ENCODE measurements around the gene CCDC7.

DNA sequence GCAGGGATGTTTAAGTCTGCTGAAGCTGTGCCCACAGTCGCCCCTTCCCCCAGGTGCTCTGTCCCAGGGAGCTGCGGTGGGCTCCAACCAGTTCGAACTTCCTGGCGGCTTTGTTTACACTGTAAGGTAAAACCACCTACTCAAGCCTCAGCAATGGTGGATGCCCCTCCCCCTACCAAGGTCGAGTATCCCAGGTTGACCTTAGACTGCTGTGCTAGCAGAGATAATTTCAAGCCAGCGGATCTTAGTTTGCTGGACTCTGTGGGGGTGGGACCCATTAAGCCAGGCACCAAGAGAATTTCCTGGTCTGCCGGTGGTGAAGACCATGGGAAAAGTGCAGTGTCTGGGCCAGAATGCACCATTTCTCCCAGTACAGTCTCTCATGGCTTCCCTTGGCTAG is 56.0 kb downstream of the CCDC7 start:
- TF ChIP-seq TAF1 (IDR thresholded peaks at IDR 0.05; ENCODE audit: borderline replicate concordance, low read depth, low read length) (no peak), POLR2A (IDR thresholded peaks at IDR 0.05; ENCODE audit: low read depth, low read length) (no peak), POLR2AphosphoS5 (IDR thresholded peaks at IDR 0.05; ENCODE audit: low read depth, low read length) (no peak)

Data from GM12892 (cell line).